Kidney epithelial cell (primary cell): ENCODE measurements around the gene MMEL1. TPM values are rescaled to one million over a fixed set of nuclear protein-coding genes. Genes with fewer than 3 reads are reported as not detected.
A peak's percentile ranks its signal among the peaks of the same experiment; 100 is the strongest.

Experiments used
- DNase-seq: peaks from one replicate; pipeline ENCODE4 v3.0.0-alpha.2; 2010; ENCODE audit warnings: low read depth
- H3K27me3 ChIP-seq: 2 replicates; pipeline ENCODE4 v1.6.0; 2011; ENCODE audit warnings: low read length; ENCODE audit not compliant: control insufficient read depth, insufficient read depth
- H3K36me3 ChIP-seq: 2 replicates; pipeline ENCODE4 v1.5.1; 2011; ENCODE audit warnings: low read length; ENCODE audit not compliant: control insufficient read depth, insufficient read depth
- H3K4me3 ChIP-seq: 2 replicates; pipeline ENCODE4 v1.5.1; 2011; ENCODE audit warnings: low read depth, mild to moderate bottlenecking, control low read depth, low read length
- total RNA-seq: library from RNA; depleted of rRNA; stranded (reverse); fragments of >200 nt; gene quantifications from 2 replicates; pipeline ENCODE4 v1.2.3, GENCODE V29; 2015
- TF ChIP-seq, protein P1 (sequence below): IDR thresholded peaks from 2 replicates; pipeline ENCODE4 v1.5.1; 2011; ENCODE audit warnings: mild to moderate bottlenecking, moderate library complexity, low read length, control low read depth, inconsistent platforms; ENCODE audit not compliant: insufficient read depth, poor library complexity, severe bottlenecking

The MMEL1 gene
- total RNA-seq, 1 donor from 2014 or later: not detected

GRCh38 chr1:2643414-2644077 lies 10.7 kb upstream of the MMEL1 start:
- TF ChIP-seq, protein P1, sequence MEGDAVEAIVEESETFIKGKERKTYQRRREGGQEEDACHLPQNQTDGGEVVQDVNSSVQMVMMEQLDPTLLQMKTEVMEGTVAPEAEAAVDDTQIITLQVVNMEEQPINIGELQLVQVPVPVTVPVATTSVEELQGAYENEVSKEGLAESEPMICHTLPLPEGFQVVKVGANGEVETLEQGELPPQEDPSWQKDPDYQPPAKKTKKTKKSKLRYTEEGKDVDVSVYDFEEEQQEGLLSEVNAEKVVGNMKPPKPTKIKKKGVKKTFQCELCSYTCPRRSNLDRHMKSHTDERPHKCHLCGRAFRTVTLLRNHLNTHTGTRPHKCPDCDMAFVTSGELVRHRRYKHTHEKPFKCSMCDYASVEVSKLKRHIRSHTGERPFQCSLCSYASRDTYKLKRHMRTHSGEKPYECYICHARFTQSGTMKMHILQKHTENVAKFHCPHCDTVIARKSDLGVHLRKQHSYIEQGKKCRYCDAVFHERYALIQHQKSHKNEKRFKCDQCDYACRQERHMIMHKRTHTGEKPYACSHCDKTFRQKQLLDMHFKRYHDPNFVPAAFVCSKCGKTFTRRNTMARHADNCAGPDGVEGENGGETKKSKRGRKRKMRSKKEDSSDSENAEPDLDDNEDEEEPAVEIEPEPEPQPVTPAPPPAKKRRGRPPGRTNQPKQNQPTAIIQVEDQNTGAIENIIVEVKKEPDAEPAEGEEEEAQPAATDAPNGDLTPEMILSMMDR: no peak
- no peaks in the 10 kb centered on the region for H3K36me3 ChIP-seq
- no peak for DNase-seq
- H3K27me3 ChIP-seq: no peaks in the 10 kb centered on the region
- peak overlapping the region; percentile 82 for H3K4me3 ChIP-seq

DNA sequence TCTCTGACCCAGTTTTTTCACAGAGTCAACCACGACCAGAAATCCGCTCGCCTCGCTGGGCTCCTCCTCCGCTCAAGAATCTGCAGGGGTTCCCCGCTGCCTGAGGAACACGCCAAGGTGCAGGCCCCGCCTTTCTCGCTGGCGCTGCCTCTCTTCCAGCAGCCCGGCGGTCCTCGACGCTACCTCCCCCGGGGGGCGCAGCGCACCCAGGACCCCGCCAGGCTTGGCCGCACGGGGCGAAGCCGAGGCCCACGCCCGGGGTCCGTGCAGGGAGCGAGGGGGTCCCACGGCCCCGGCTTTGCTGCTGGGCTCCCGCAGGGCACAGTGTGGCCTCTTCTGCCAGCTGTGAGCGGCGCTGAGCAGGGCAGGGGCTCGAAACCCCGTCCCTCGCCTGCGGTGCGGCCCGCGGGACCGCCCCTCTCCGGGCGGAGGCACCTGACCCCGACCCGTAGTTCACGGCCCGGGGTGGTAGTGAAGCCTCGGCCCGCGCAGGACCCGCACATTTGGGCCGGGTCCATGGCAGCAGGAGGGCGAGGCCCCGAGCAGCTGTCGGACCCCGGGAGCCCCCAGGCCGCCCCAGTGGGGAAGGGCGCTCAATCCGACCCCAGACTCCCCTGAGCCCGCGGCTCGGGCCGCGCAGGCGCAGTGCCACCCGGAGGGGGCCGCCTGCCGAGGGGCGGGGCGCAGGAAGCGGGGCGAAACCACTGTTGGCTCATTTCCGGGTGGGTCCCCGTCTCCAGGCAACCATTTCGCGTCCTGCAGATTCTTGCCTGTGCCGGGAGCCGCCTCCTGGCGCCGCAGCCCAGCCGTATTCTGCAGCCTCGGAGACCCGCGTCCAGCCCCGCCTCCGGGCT lies 10.0 kb upstream of the MMEL1 start:
- H3K4me3 ChIP-seq: peak overlapping the region; percentile 82
- peaks cover 2% of the 10 kb centered on the region for H3K27me3 ChIP-seq
- DNase-seq: peak; percentile 59
- TF ChIP-seq, protein P1: peak; percentile 23
- no peaks in the 10 kb centered on the region for H3K36me3 ChIP-seq

GRCh38 chr1:2642131-2642559 lies 9.3 kb upstream of the MMEL1 start:
- TF ChIP-seq, protein P1: no peak
- Histone ChIP-seq H3K36me3 (no peaks in the 10 kb centered on the region), H3K4me3 (peak overlapping the region; percentile 82), H3K27me3 (peaks cover 2% of the 10 kb centered on the region)
- DNase-seq: no peak

GRCh38 chr1:2641381-2642130 lies 8.7 kb upstream of the MMEL1 start:
- no peak for DNase-seq
- Histone ChIP-seq H3K27me3 (peaks cover 2% of the 10 kb centered on the region), H3K4me3 (peak overlapping the region; percentile 82), H3K36me3 (no peaks in the 10 kb centered on the region)
- TF ChIP-seq, protein P1: no peak

GRCh38 chr1:2640626-2641025 lies 7.8 kb upstream of the MMEL1 start:
- no peak for DNase-seq
- H3K36me3 ChIP-seq: no peaks in the 10 kb centered on the region
- TF ChIP-seq, protein P1: no peak

More at GRCh38 chr1:2640626-2641025, 7.8 kb upstream of the MMEL1 start:
- Histone ChIP-seq H3K4me3 (no peak overlapping the region), H3K27me3 (peaks cover 2% of the 10 kb centered on the region)
